GM12878 (cell line): ENCODE data around the gene PPP2R5B. TPM values are rescaled to one million over a fixed set of nuclear protein-coding genes. Genes with fewer than 3 reads are reported as not detected.

Experiments used
- CBFB ChIP-seq: IDR thresholded peaks from 2 replicates; pipeline ENCODE4 v1.6.1; 2016; ENCODE audit warnings: antibody characterized with exemption, low read depth
- CBX3 ChIP-seq: fragments of 200-600 bp; sonication (generic); IDR thresholded peaks from 2 replicates; pipeline ENCODE4 v1.6.1; 2016; ENCODE audit warnings: low read depth, borderline replicate concordance
- CREB1 ChIP-seq: IDR thresholded peaks from 2 replicates; pipeline ENCODE4 v1.6.1; 2012; ENCODE audit warnings: low read depth, mild to moderate bottlenecking, inconsistent platforms
- CREM ChIP-seq: IDR thresholded peaks from 2 replicates; pipeline ENCODE4 v1.6.1; 2014; ENCODE audit warnings: antibody characterized with exemption, low read depth
- CTCF ChIP-seq, 3 experiments: IDR thresholded peaks in 2 of 3; conservative IDR thresholded peaks in 1 of 3; 2 replicates each; pipeline ENCODE4 v1.5.1; 2011; ENCODE audit warnings: low read depth in 3 of 3, low read length in 3 of 3, mild to moderate bottlenecking in 3 of 3, control low read depth in 2 of 3, moderate library complexity in 2 of 3, inconsistent platforms in 1 of 3, mixed read lengths in 1 of 3; ENCODE audit not compliant: control insufficient read depth in 2 of 3, insufficient read depth in 1 of 3; ENCODE audit errors: extremely low read depth in 1 of 3
- ETV6 ChIP-seq, 2 experiments: fragments of 450-650 bp in 1 of 2; IDR thresholded peaks in 1 of 2; conservative IDR thresholded peaks in 1 of 2; 2 replicates each; pipeline ENCODE4 v1.6.1; 2014; ENCODE audit warnings: antibody characterized with exemption in 1 of 2, borderline replicate concordance in 1 of 2, low read depth in 1 of 2, mild to moderate bottlenecking in 1 of 2, moderate library complexity in 1 of 2
- EZH2 ChIP-seq: IDR thresholded peaks from 2 replicates; pipeline ENCODE4 v1.6.1; 2012; ENCODE audit warnings: low read depth, mild to moderate bottlenecking, control low read depth, inconsistent platforms, low read length, borderline replicate concordance; ENCODE audit not compliant: control insufficient read depth
- GABPA ChIP-seq: IDR thresholded peaks from 2 replicates; pipeline ENCODE4 v1.6.1; 2014; ENCODE audit warnings: antibody characterized with exemption, low read depth, mild to moderate bottlenecking, inconsistent platforms
- GATAD2B ChIP-seq: fragments of 450-650 bp; conservative IDR thresholded peaks from 2 replicates; pipeline ENCODE4 v1.6.1; 2017; ENCODE audit warnings: low read depth, mild to moderate bottlenecking, moderate library complexity
- HDAC2 ChIP-seq: fragments of 200-600 bp; sonication (generic); IDR thresholded peaks from 2 replicates; pipeline ENCODE4 v1.6.1; 2017
- HSF1 ChIP-seq: fragments of 150-350 bp; IDR thresholded peaks from 2 replicates; pipeline ENCODE4 v1.6.1; 2014; ENCODE audit warnings: mild to moderate bottlenecking, low read depth, low read length
- JUNB ChIP-seq: IDR thresholded peaks from 2 replicates; pipeline ENCODE4 v1.6.1; 2016; ENCODE audit warnings: antibody characterized with exemption, mild to moderate bottlenecking
- MYC ChIP-seq: IDR thresholded peaks from 2 replicates; pipeline ENCODE4 v1.6.1; 2011; ENCODE audit warnings: mild to moderate bottlenecking, low read length, moderate library complexity, inconsistent platforms; ENCODE audit not compliant: insufficient read depth, insufficient replicate concordance, insufficient read length, severe bottlenecking
- NR2C1 ChIP-seq: fragments of 450-650 bp; IDR thresholded peaks from 2 replicates; pipeline ENCODE4 v1.6.1; 2017; ENCODE audit warnings: antibody characterized with exemption, mild to moderate bottlenecking, moderate library complexity
- PAX8 ChIP-seq: fragments of 450-650 bp; IDR thresholded peaks from 2 replicates; pipeline ENCODE4 v1.6.1; 2017; ENCODE audit warnings: mild to moderate bottlenecking, moderate library complexity
- POLR2A ChIP-seq: IDR thresholded peaks from 2 replicates; pipeline ENCODE4 v1.6.1; 2011; ENCODE audit warnings: low read depth, mild to moderate bottlenecking, low read length
- POU2F2 ChIP-seq: IDR thresholded peaks from 3 replicates; pipeline ENCODE4 v1.6.1; 2011; ENCODE audit warnings: low read depth, mild to moderate bottlenecking, low read length, borderline replicate concordance
- RAD21 ChIP-seq: IDR thresholded peaks from 2 replicates; pipeline ENCODE4 v1.6.1; 2011; ENCODE audit warnings: mild to moderate bottlenecking, low read depth, low read length, moderate library complexity; ENCODE audit not compliant: insufficient read depth
- RAD51 ChIP-seq: fragments of 450-650 bp; IDR thresholded peaks from 2 replicates; pipeline ENCODE4 v1.6.1; 2016; ENCODE audit warnings: moderate library complexity, mild to moderate bottlenecking, inconsistent platforms
- RB1 ChIP-seq: fragments of 450-650 bp; formaldehyde crosslinking; IDR thresholded peaks from 2 replicates; pipeline ENCODE4 v1.6.1; 2017; ENCODE audit warnings: mild to moderate bottlenecking, borderline replicate concordance
- SMC3 ChIP-seq: IDR thresholded peaks from 2 replicates; pipeline ENCODE4 v1.6.1; 2011; ENCODE audit warnings: low read length, improper control_type of control experiment, borderline replicate concordance
- STAT1 ChIP-seq: fragments of 450-650 bp; conservative IDR thresholded peaks from 2 replicates; pipeline ENCODE4 v1.6.1; 2014; ENCODE audit warnings: antibody characterized with exemption, mild to moderate bottlenecking
- SUPT20H ChIP-seq: IDR thresholded peaks from 2 replicates; pipeline ENCODE4 v1.6.1; 2011; ENCODE audit warnings: low read depth, mild to moderate bottlenecking, low read length, moderate library complexity, borderline replicate concordance; ENCODE audit not compliant: control insufficient read depth
- TCF3 ChIP-seq: IDR thresholded peaks from 2 replicates; pipeline ENCODE4 v1.6.1; 2012; ENCODE audit warnings: low read depth, mild to moderate bottlenecking, low read length, borderline replicate concordance; ENCODE audit not compliant: insufficient read depth
- ZBED1 ChIP-seq: IDR thresholded peaks from 2 replicates; pipeline ENCODE4 v1.6.1; 2016; ENCODE audit warnings: borderline replicate concordance
- ZNF217 ChIP-seq: fragments of 450-650 bp; IDR thresholded peaks from 2 replicates; pipeline ENCODE4 v1.6.1; 2017; ENCODE audit warnings: antibody characterized with exemption, mild to moderate bottlenecking
- ZNF24 ChIP-seq: fragments of 450-650 bp; IDR thresholded peaks from 2 replicates; pipeline ENCODE4 v1.6.1; 2017; ENCODE audit warnings: antibody characterized with exemption, mild to moderate bottlenecking
- ZZZ3 ChIP-seq: IDR thresholded peaks from 2 replicates; pipeline ENCODE4 v1.6.1; 2011; ENCODE audit warnings: low read depth; ENCODE audit not compliant: control insufficient read depth, insufficient read length
- polyA plus RNA-seq, 11 experiments: library from polyadenylated mRNA; depleted of rRNA in 4 of 11; unstranded in 6 of 11; stranded (reverse) in 5 of 11; fragments of >200 nt; fragmentation: Nextera tagmentation in 4 of 11; fragmentation: Illumina TruSeq in 1 of 11; extraction: Ambion mirVana in 4 of 11; extraction: Trizol in 1 of 11; gene quantifications; 1 replicate in 1 of 11; 2 replicates in 10 of 11; pipeline versions ENCODE4 v1.2.1 to v1.2.3, GENCODE V29; 2011 to 2016; ENCODE audit warnings: inconsistent platforms in 2 of 11, missing spikeins in 2 of 11, low read depth in 1 of 11
- total RNA-seq, 4 experiments: library from RNA; depleted of rRNA in 3 of 4; stranded (reverse); fragments of >200 nt in 3 of 4; fragmentation: Illumina TruSeq in 1 of 4; extraction: Trizol in 1 of 4; gene quantifications; 2 replicates each; pipeline versions ENCODE4 v1.2.1 to v1.2.3, GENCODE V29; 2013 to 2021

Gene PPP2R5B
- total and polyA plus RNA-seq, 10 of the 15 experiments (the other 5 are each of a cell fraction or from before 2014, with no cell fraction given) = 0.08 to 6.7 (median 2.0) TPM

- no peak for TF ChIP-seq SMC3
- no peak for TF ChIP-seq EZH2
- TF ChIP-seq POU2F2 = peak; percentile 72; the same call in 1 of the 3 replicates
- no peak for TF ChIP-seq TCF3
- TF ChIP-seq STAT1 = no peak
- no peak for TF ChIP-seq HDAC2
- no peak for TF ChIP-seq NR2C1
- TF ChIP-seq POLR2A = no peak; the same call in 1 of the 2 replicates
- no peak for TF ChIP-seq ZZZ3
- no peak for TF ChIP-seq ZBED1
- TF ChIP-seq CBX3 = no peak
- 0 out of 2 replicates have a peak, but pooled peaks have one; percentile 4 for TF ChIP-seq RAD21
- no peak for TF ChIP-seq ZNF217
- TF ChIP-seq JUNB = no peak
- TF ChIP-seq CBFB = peak; percentile 81; the same call in 1 of the 2 replicates
- no peak for TF ChIP-seq RAD51
- TF ChIP-seq CREB1 = no peak
- TF ChIP-seq SUPT20H = no peak
- TF ChIP-seq HSF1 = no peak
- TF ChIP-seq GABPA = no peak
- no peak for TF ChIP-seq CREM
- TF ChIP-seq PAX8 = no peak
- TF ChIP-seq CTCF (IDR thresholded peaks at IDR 0.05 in 2 of 3, conservative IDR thresholded peaks at IDR 0.05 in 1 of 3; ENCODE audit: control insufficient read depth in 2 of 3, extremely low read depth in 1 of 3, insufficient read depth in 1 of 3, low read depth in 3 of 3, low read length in 3 of 3) = no peak
- no peak for TF ChIP-seq RB1
- no peak; the same call in 1 of the 2 replicates for TF ChIP-seq GATAD2B
- TF ChIP-seq MYC = no peak
- no peak for TF ChIP-seq ETV6 (conservative IDR thresholded peaks at IDR 0.05 in 1 of 2, IDR thresholded peaks at IDR 0.05 in 1 of 2; ENCODE audit: borderline replicate concordance in 1 of 2, low read depth in 1 of 2)
- no peak for TF ChIP-seq ZNF24
Measured at GRCh38 chr11:64877390-64878222, 46.9 kb upstream of the PPP2R5B start (continued).
